SK-N-SH treated with all-trans-retinoic acid at 6 μM for 48 hours (cell line): Measurements from ENCODE around the gene DVL3.
"Not testable (repeated sequence)": the region's sequence is repeated elsewhere in the genome, so short reads cannot be mapped to it uniquely, and the experiment has no call there.

Source experiments
- ATAC-seq: fragments of 200-7000 bp; cut with Tn5 transposase; 3 replicates; pipeline ENCODE4 v1.9.1; 2020; ENCODE audit warnings: mild to moderate bottlenecking, moderate library complexity
- ARNTL ChIP-seq: fragments of 450-650 bp; formaldehyde crosslinking; IDR thresholded peaks from 2 replicates; pipeline ENCODE4 v1.5.0; 2020; ENCODE audit warnings: low read depth, mild to moderate bottlenecking, moderate library complexity, borderline replicate concordance
- BACH2 ChIP-seq: fragments of 250-450 bp; sonication (Bioruptor Pico); IDR thresholded peaks from 2 replicates; pipeline ENCODE4 v1.9.0; 2021; ENCODE audit warnings: mild to moderate bottlenecking, borderline replicate concordance
- CSDC2 ChIP-seq: fragments of 250-450 bp; sonication (Bioruptor Pico); IDR thresholded peaks from 2 replicates; pipeline ENCODE4 v1.5.0; 2020; ENCODE audit warnings: mild to moderate bottlenecking, moderate library complexity
- ESRRG ChIP-seq: fragments of 250-450 bp; sonication (Bioruptor Pico); IDR thresholded peaks from 2 replicates; pipeline ENCODE4 v1.6.1; 2021; ENCODE audit warnings: mild to moderate bottlenecking
- GLIS3 ChIP-seq: fragments of 250-450 bp; sonication (Bioruptor Pico); IDR thresholded peaks from 2 replicates; pipeline ENCODE4 v1.5.0; 2020; ENCODE audit warnings: mild to moderate bottlenecking, moderate library complexity
- ISL1 ChIP-seq: fragments of 250-450 bp; sonication (Bioruptor Pico); IDR thresholded peaks from 2 replicates; pipeline ENCODE4 v2.1.2; 2022; ENCODE audit warnings: mild to moderate bottlenecking, moderate library complexity
- OSR1 ChIP-seq: fragments of 250-450 bp; sonication (Bioruptor Pico); IDR thresholded peaks from 2 replicates; pipeline ENCODE4 v1.8.0; 2022; ENCODE audit warnings: moderate library complexity, mild to moderate bottlenecking, inconsistent platforms
- PATZ1 ChIP-seq: fragments of 250-450 bp; sonication (Bioruptor Pico); IDR thresholded peaks from 2 replicates; pipeline ENCODE4 v1.8.0; 2020; ENCODE audit warnings: mild to moderate bottlenecking, moderate library complexity, borderline replicate concordance
- SNAI2 ChIP-seq: fragments of 250-450 bp; sonication (Bioruptor Pico); IDR thresholded peaks from 2 replicates; pipeline ENCODE4 v1.5.0; 2020; ENCODE audit warnings: mild to moderate bottlenecking, moderate library complexity
- TCF4 ChIP-seq: fragments of 250-450 bp; sonication (Bioruptor Pico); IDR thresholded peaks from 2 replicates; pipeline ENCODE4 v1.8.0; 2021; ENCODE audit warnings: mild to moderate bottlenecking, moderate library complexity, borderline replicate concordance
- TOX ChIP-seq: fragments of 250-450 bp; sonication (Bioruptor Pico); IDR thresholded peaks from 2 replicates; pipeline ENCODE4 v1.8.0; 2021; ENCODE audit warnings: mild to moderate bottlenecking, moderate library complexity, borderline replicate concordance
- ZC3H10 ChIP-seq: fragments of 250-450 bp; sonication (Bioruptor Pico); IDR thresholded peaks from 2 replicates; pipeline ENCODE4 v1.5.1; 2021; ENCODE audit warnings: mild to moderate bottlenecking, moderate library complexity
- ZFP3 ChIP-seq: fragments of 250-450 bp; sonication (Bioruptor Pico); IDR thresholded peaks from 2 replicates; pipeline ENCODE4 v1.5.0; 2020; ENCODE audit warnings: mild to moderate bottlenecking, moderate library complexity
- ZFP30 ChIP-seq: fragments of 450-650 bp; formaldehyde crosslinking; IDR thresholded peaks from 2 replicates; pipeline ENCODE4 v1.5.0; 2022; ENCODE audit warnings: mild to moderate bottlenecking, moderate library complexity
- ZNF565 ChIP-seq: fragments of 450-650 bp; formaldehyde crosslinking; conservative IDR thresholded peaks from 2 replicates; pipeline ENCODE4 v1.5.0; 2020; ENCODE audit warnings: low read depth, mild to moderate bottlenecking, moderate library complexity
- ZNF70 ChIP-seq: fragments of 450-650 bp; formaldehyde crosslinking; IDR thresholded peaks from 2 replicates; pipeline ENCODE4 v1.5.0; 2020; ENCODE audit warnings: mild to moderate bottlenecking, moderate library complexity
- ZNF8 ChIP-seq: fragments of 450-650 bp; formaldehyde crosslinking; IDR thresholded peaks from 2 replicates; pipeline ENCODE4 v1.5.0; 2020; ENCODE audit warnings: mild to moderate bottlenecking, moderate library complexity
- TF ChIP-seq, protein P1 (sequence below): fragments of 250-450 bp; sonication (Bioruptor Pico); IDR thresholded peaks from 2 replicates; pipeline ENCODE4 v1.5.0; 2020; ENCODE audit warnings: mild to moderate bottlenecking, moderate library complexity
- TF ChIP-seq, protein P2 (sequence below): fragments of 250-450 bp; sonication (Bioruptor Pico); IDR thresholded peaks from 2 replicates; pipeline ENCODE4 v1.5.1; 2021; ENCODE audit warnings: mild to moderate bottlenecking, moderate library complexity
- TF ChIP-seq, protein P3 (sequence below): fragments of 250-450 bp; sonication (Bioruptor Pico); IDR thresholded peaks from 2 replicates; pipeline ENCODE4 v1.8.0; 2021; ENCODE audit warnings: low read depth, mild to moderate bottlenecking, moderate library complexity, borderline replicate concordance
- TF ChIP-seq, protein P4 (sequence below): fragments of 250-450 bp; sonication (Bioruptor Pico); IDR thresholded peaks from 2 replicates; pipeline ENCODE4 v1.5.1; 2020; ENCODE audit warnings: low read depth, mild to moderate bottlenecking, moderate library complexity

Gene DVL3

DNA sequence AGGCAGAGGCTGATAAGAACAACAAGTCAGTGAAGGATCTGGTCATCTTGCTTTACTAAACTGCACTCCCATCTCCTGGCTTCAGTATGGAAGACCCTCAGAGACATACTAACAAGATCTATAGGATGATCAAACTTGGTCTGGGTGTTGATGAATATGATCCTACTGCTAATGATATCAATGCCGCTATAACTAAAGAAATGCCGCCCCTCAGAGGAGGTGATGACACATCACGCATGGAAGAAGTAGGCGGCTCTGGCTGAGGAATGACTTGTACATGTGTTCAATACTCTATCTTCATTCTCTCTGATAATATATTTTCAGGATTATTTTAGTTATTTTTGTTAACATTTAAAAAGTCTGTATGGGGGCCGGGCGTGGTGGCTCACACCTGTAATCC is 37.5 kb upstream of the DVL3 start:
- TF ChIP-seq ZNF8: no peak
- no peak for ATAC-seq

- ATAC-seq: not testable (repeated sequence)
Measured at GRCh38 chr3:184121031-184121430, 34.1 kb upstream of the DVL3 start.

- TF ChIP-seq ZFP3 (CRISPR knock-in tag) (no peak), ZNF8 (no peak), OSR1 (CRISPR knock-in tag) (no peak), GLIS3 (CRISPR knock-in tag) (no peak), CSDC2 (no peak), SNAI2 (CRISPR knock-in tag) (no peak), ZFP30 (CRISPR knock-in tag) (no peak), PATZ1 (CRISPR knock-in tag) (no peak), ZC3H10 (CRISPR knock-in tag) (no peak), TOX (no peak), ZNF565 (CRISPR knock-in tag) (no peak), TCF4 (CRISPR knock-in tag) (no peak), ISL1 (CRISPR knock-in tag) (no peak), BACH2 (CRISPR knock-in tag) (no peak), ARNTL (CRISPR knock-in tag) (no peak)
- TF ChIP-seq, protein P1, sequence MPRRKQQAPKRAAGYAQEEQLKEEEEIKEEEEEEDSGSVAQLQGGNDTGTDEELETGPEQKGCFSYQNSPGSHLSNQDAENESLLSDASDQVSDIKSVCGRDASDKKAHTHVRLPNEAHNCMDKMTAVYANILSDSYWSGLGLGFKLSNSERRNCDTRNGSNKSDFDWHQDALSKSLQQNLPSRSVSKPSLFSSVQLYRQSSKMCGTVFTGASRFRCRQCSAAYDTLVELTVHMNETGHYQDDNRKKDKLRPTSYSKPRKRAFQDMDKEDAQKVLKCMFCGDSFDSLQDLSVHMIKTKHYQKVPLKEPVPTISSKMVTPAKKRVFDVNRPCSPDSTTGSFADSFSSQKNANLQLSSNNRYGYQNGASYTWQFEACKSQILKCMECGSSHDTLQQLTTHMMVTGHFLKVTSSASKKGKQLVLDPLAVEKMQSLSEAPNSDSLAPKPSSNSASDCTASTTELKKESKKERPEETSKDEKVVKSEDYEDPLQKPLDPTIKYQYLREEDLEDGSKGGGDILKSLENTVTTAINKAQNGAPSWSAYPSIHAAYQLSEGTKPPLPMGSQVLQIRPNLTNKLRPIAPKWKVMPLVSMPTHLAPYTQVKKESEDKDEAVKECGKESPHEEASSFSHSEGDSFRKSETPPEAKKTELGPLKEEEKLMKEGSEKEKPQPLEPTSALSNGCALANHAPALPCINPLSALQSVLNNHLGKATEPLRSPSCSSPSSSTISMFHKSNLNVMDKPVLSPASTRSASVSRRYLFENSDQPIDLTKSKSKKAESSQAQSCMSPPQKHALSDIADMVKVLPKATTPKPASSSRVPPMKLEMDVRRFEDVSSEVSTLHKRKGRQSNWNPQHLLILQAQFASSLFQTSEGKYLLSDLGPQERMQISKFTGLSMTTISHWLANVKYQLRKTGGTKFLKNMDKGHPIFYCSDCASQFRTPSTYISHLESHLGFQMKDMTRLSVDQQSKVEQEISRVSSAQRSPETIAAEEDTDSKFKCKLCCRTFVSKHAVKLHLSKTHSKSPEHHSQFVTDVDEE: no peak
- TF ChIP-seq, protein P2, sequence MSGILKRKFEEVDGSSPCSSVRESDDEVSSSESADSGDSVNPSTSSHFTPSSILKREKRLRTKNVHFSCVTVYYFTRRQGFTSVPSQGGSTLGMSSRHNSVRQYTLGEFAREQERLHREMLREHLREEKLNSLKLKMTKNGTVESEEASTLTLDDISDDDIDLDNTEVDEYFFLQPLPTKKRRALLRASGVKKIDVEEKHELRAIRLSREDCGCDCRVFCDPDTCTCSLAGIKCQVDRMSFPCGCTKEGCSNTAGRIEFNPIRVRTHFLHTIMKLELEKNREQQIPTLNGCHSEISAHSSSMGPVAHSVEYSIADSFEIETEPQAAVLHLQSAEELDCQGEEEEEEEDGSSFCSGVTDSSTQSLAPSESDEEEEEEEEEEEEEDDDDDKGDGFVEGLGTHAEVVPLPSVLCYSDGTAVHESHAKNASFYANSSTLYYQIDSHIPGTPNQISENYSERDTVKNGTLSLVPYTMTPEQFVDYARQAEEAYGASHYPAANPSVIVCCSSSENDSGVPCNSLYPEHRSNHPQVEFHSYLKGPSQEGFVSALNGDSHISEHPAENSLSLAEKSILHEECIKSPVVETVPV (CRISPR knock-in tag): no peak
- no peak for ATAC-seq
Measured at GRCh38 chr3:184126006-184126405, 29.2 kb upstream of the DVL3 start.

- ATAC-seq: peak; percentile 88
- TF ChIP-seq, protein P3, sequence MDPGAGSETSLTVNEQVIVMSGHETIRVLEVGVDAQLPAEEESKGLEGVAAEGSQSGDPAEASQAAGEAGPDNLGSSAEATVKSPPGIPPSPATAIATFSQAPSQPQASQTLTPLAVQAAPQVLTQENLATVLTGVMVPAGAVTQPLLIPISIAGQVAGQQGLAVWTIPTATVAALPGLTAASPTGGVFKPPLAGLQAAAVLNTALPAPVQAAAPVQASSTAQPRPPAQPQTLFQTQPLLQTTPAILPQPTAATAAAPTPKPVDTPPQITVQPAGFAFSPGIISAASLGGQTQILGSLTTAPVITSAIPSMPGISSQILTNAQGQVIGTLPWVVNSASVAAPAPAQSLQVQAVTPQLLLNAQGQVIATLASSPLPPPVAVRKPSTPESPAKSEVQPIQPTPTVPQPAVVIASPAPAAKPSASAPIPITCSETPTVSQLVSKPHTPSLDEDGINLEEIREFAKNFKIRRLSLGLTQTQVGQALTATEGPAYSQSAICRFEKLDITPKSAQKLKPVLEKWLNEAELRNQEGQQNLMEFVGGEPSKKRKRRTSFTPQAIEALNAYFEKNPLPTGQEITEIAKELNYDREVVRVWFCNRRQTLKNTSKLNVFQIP (CRISPR knock-in tag): no peak
- TF ChIP-seq, protein P1: no peak
- TF ChIP-seq ZC3H10 (CRISPR knock-in tag) (no peak), ZFP30 (CRISPR knock-in tag) (no peak), ZNF565 (CRISPR knock-in tag) (no peak), CSDC2 (no peak), TOX (no peak), BACH2 (CRISPR knock-in tag) (no peak), ZNF70 (CRISPR knock-in tag) (no peak), ZFP3 (CRISPR knock-in tag) (no peak), GLIS3 (CRISPR knock-in tag) (no peak), SNAI2 (CRISPR knock-in tag) (no peak), ESRRG (no peak), ZNF8 (no peak), TCF4 (CRISPR knock-in tag) (no peak), ISL1 (CRISPR knock-in tag) (no peak)
- TF ChIP-seq, protein P4, sequence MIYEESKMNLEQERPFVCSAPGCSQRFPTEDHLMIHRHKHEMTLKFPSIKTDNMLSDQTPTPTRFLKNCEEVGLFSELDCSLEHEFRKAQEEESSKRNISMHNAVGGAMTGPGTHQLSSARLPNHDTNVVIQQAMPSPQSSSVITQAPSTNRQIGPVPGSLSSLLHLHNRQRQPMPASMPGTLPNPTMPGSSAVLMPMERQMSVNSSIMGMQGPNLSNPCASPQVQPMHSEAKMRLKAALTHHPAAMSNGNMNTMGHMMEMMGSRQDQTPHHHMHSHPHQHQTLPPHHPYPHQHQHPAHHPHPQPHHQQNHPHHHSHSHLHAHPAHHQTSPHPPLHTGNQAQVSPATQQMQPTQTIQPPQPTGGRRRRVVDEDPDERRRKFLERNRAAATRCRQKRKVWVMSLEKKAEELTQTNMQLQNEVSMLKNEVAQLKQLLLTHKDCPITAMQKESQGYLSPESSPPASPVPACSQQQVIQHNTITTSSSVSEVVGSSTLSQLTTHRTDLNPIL (CRISPR knock-in tag): no peak
- TF ChIP-seq, protein P2 (CRISPR knock-in tag): no peak
Measured at GRCh38 chr3:184129012-184129411, 26.2 kb upstream of the DVL3 start.
